GM11168 (cell line): ENCODE data around the gene OLIG2.

Source experiments
- in situ Hi-C: fragments of 300-500 bp; cut with MboI; formaldehyde crosslinking; loops from one replicate; pipeline ENCODE4 v1.12.0; 2022; ENCODE audit warnings: low sequenced_read_pairs; ENCODE audit not compliant: unreplicated experiment

OLIG2 gene

DNA sequence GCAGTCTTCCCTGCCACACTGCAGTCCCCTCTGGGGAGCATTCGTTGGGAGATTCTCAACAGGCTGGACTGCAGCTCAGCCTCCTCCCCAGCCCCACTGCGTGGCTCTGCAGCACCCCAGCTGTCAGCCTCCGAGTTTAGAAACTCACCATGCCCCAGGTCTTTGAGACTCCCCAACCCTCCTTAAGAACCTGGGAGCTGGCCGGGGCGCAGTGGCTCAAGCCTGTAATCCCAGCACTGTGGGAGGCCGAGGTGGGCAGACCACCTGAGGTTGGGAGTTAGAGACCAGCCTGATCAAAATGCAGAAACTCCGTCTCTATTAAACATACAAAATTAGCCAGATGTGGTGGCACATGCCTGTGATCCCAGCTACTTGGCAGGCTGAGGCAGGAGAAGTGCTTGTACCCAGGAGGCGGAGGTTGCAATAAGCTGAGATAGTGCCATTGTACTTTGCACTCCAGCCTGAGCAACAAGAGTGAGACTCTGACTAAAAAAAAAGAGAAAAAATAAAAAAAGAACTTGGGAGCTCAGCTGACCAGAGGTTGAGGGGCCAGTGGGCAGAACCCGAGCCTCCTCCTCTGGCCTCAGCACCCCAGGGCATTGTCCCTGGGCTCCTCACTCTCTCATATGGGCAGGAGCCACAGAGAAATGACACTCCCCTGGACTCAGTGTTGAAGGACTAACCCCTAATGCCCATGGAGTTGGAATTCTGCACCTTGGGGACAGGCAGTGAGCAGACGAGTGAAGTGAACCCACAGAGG, 5.6 kb downstream of the OLIG2 start:
- in situ Hi-C loops, result no loop called here

DNA sequence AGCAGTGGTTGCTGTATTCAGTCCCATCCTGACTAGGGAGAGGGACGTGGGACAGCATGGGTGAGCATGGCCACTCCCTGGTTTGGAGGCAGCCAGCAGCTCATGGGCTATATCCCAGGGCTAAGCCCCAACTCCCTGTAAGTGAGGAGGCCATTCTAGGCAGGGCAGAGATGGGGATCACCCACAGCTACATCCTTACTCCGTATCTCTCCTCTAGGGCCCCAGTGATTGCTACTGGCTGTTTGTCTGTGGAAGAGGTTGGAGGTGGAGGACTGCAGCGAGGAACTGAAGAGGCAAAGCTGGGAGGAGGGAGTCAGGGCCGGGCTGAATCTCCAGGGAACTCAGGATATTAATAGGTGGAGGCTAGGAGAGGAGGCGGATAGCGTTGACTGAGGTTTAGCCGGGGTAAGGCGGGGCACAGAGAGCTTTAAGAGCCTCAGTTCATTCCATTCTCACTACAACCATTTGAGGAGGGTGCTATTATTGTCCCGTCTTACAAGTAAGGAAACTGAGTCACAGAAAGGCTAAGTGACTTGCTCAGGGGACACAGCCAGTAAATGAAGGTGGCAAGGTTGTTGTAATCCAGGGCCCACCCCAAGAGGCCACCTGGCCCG, 6.8 kb downstream of the OLIG2 start:
- in situ Hi-C loops, result no loop called here

DNA sequence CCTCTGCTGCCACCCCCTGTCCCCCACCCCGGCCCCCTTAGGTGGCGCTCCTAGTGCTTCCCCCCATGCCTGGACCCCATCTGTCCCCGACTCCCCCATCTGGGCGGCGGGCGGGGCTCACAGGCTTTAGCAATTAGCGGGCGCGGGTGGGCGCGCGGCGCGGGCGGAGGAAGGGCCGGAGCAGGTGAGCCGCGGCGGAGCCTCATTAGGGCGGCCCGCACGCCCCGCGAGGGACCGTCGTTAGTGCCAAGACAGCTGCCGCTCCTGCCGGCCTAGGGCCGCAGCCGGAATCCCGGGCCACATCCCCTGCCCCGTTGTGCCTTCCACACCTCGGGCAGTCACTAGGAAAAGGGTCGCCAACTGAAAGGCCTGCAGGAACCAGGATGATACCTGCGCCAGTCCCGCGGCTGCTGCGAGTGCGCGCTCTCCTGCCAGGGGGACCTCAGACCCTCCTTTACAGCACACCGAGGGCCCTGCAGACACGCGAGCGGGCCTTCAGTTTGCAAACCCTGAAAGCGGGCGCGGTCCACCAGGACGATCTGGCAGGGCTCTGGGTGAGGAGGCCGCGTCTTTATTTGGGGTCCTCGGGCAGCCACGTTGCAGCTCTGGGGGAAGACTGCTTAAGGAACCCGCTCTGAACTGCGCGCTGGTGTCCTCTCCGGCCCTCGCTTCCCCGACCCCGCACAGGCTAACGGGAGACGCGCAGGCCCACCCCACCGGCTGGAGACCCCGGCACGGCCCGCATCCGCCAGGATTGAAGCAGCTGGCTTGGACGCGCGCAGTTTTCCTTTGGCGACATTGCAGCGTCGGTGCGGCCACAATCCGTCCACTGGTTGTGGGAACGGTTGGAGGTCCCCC, 7.6 kb downstream of the OLIG2 start:
- in situ Hi-C loops, result no loop called here

DNA sequence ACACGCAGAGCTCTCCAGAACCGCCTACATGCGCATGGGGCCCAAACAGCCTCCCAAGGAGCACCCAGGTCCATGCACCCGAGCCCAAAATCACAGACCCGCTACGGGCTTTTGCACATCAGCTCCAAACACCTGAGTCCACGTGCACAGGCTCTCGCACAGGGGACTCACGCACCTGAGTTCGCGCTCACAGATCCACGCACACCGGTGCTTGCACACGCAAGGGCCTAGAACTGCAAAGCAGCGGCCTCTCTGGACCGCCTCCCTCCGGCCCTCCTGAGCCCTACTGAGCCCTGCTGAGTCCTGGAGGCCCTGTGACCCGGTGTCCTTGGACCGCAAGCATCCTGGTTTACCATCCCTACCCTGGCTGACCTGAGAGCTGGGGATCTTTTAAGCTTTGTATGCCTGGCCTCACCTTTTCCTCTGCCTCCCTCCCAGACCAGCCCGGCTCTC, 8.3 kb downstream of the OLIG2 start:
- in situ Hi-C loops, result no loop called here

DNA sequence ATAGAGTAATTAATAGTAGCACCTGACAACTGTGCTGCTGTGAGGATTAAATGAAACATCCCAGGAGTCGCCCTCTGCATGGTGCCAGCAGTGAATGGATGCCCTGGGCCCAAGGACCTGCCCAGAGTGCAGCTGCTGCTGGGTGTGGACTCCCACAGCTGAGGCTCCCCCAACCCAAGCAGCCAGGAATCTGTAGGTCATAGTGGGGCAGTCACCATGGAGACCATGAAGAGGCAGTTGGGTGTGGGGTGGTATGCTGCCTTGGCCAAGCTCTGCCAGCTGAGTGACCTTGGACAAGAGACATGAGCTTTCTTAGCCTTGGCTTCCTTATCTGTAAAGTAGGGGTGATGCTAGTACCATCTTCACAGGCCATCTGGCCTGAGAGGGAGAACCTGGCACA, 9.4 kb downstream of the OLIG2 start:
- in situ Hi-C loops, result no loop called here

DNA sequence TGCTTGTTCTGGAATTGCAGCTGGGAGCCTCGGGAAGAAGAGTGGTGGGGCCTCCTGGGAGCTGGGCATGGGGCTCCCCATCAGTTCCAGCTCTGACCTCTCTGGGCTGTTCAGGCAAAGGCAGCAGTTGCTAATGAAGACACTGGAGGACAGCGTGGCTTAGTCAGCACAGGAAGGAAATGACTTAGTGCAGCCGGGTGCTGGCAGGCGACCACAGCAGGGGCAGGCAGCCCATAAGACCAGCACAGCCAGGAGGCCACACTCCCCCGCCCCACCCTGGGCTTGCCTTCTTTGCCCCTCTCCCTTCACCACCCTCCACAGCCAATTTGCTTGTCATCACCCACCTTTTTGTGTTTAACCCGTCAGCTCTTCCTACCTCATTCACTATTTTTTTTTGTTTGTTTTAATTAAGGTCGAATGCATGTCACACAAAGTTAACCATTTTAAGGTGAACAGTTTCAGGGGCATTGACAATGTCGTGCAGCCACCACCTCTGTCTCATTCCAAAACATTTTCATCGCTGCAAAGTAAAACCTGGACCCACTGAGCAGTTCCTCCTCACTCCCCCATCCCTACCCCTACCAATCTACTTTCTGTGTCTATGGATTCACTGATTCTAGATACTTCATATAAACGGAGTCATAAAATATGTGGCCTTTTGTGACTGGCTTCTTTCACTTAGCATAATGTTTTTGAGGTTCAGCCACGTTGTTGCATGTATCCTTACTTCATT, 10.9 kb downstream of the OLIG2 start:
- in situ Hi-C loops, result no loop called here

DNA sequence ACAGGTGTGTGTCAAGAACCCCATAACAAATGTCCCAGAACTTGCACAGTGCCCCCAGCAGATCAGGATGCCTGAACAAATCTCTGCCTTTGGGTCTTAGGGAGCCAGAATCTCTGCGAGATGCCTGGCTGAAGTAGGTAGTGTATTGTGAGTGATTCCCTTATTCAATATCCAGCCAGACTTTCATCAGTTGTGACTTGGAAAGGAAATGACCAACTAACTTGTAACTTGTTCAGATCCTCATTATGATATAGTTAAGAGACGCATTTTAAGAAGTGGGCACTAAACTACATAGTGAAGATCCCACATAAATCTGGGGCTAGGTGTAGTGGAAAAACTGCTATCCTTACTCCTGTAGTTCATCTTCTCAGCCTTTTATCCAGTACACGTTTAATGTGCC, 11.8 kb downstream of the OLIG2 start:
- in situ Hi-C loops, result no loop called here

DNA sequence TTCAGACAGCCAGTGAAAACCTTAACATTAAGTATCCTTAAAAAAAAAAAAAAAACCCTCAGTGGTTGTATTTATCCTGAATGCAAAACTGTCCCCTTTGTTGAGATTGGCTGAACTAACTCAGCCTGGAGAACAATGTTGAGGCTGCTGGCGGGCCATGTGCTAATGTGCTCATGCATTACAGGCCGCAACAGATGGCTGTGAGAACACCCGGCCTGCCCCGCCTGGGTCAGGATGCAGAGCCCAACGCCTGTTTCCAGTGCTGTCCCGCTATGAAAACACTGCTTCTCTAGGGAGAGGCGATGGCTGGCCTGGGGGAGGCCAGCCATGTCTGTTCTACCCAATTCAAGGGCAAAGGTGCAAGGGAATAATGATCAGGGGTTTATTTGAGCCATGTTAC, 13.8 kb downstream of the OLIG2 start:
- in situ Hi-C loops, result no loop called here

DNA sequence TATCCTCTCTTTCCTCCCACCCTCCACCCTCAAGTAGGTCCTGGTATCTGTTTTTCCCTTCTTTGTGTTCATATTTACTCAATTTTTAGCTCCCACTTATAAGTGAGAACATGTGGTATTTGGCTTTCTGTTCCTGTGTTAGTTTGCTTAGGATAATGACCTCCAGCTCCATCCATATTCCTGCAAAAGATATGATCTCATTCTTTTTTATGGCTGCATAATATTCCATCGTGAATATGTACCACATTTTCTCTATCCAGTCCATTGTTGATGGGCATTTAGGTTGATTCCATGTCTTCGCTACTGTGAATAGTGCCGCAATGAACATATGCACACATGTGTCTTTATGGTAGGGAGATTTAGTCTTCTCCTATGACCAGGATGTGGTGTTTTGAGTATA, 14.5 kb downstream of the OLIG2 start:
- in situ Hi-C loops, result no loop called here

DNA sequence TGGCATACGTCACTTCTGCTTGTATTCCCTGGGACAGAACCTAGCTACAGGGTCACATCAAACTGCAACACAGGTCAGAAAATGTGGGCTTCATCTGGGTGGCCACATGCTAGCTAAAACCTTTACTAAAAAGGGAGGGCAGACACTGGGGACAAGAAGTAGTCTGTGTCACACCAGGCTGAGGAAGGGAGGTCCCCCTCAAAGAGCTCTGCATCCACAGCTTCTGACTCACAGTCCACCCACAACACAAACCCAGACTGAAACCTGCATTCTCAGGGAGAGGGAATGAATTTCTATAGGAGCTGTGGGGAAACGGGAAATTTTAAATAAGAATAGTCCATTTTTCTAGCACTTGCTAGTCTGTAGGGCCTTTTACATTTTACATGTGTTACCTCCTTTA, 16.2 kb downstream of the OLIG2 start:
- in situ Hi-C loops, result no loop called here

DNA sequence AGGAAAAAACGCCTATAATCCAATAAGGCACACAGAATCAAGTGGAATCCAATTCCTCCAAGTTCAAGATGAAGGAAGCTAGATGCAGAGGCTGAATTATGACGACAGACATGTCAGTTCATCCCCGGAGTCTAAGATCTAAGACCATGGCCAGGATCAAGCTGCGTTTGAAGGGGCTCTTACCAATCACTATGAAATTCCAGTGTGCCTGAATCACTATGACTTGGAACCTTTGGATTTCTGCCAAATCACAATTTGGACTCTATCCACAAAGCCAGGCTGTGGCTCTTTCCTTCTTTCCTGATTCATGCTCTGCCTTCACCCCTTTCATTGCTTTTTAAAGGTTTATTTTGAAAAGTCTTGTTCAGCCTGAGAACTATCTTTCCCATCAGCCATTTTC, 17.1 kb downstream of the OLIG2 start:
- in situ Hi-C loops, result no loop called here

DNA sequence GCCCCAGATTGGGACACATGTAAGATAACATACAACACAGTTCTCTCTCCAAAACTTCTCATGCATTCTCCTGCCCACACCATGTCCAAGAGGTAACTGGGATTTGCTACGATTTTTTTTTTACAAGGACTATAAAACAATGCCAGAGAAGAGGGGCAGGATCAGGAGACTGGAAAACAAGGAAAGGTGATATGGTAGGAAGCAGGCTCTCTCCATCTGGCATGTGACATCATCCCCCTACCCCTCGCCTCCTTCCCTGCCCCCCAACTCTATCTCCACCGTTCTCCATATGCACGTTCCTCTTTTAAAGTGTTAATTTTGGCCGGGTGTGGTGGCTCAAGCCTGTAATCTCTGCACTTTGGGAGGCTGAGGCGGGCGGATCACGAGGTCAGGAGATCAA, 20.7 kb downstream of the OLIG2 start:
- in situ Hi-C loops, result no loop called here

DNA sequence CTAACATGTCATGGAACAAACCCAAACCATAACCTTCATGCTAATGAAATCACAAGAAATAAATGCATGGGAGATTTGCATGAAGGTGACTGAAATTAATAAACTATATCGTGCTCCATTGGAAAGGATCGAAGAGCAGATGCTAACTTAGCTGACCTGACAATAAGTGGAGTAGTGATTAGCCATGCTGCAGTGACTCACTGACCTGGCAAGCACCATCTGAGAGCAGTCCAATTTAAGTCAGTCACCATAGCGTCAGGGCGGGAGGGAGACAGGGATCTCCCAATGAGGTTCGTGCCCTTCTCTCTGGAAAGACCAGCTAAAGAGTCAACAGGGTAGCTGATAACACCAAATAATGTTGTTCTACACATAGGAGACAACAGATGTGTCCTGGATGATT, 21.5 kb downstream of the OLIG2 start:
- in situ Hi-C loops, result no loop called here

DNA sequence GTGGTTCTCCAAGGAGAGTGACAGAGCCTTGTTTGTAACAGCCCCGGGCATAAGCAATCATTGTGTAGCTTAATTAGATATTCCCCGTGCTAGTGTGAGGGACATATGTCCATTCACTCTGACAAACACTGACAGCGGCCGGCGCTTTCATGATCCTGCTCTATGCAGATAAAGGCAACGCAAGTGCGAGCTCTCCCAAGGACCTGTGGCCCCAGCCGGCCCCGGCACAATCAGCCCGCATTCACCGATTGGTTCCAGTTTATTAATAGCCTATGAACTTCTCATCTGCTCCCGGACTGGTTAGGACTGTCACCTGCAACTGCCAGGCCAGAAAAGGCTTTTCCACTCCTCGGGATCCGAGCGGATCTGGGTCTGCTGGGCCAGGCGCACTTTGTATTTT, 26.2 kb downstream of the OLIG2 start:
- in situ Hi-C loops, result no loop called here

DNA sequence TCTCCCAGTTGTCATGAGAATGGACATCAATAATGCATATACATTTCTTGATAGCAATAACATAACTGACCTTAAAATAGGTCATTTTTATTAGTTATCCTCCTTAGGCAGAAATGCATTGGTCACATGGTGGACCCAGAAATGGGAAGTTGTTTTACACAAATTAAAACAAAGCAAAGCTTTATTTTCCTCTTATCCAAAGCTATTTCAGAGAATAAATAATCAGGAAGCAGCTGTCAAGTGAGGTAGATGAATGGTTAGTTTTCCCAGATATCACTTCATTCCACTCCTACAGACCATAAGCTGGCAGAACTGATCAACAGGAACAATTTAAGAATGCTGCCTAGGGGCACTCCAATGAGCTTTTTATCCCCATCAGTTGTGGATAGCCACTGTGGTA, 28.2 kb downstream of the OLIG2 start:
- in situ Hi-C loops, result no loop called here

DNA sequence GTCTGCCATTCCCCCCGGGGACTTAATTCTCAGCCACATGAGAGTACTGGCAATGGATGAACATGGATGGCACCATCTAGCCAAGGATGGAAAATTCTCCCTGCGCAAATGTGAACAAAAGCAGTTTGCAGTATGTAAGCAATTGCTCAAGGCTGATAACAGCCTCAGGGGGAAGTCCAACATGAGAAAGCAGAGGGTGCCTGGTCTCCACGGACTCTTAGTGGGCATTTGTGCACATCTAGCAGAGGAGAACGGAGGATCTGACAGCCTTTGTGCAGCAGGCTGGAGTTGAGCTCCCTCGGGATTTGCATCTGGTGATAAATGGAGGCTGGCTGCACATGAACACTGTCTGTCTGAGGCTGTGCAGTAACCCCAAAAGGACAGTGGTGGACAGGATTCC, 30.3 kb downstream of the OLIG2 start:
- in situ Hi-C loops, result no loop called here

DNA sequence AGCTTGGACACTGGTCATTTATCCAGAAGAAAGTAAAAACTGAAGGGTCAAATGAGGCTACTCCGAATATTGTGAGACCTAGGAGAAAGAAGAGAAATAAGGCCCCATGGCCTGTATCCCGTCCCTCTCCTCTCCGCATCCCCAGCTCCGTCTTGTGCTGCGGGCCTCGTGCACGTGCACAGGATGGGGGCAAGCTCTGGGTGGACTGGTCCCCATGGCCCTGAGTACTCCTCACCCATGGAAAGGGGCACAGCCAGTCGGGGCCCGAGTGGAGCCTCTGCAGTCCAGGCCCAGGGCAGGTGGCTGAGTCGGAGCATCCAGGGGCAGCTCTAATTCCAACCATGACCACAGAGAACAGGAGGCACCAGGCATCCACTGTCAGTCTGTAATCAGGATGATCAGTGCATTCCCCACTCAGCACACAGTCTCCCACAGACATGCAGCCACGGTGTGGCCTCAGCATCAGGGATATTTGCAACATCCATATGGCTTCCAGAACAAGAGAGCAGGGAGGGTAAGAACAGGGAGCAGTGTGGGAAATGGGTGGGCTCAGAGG, 31.7 kb downstream of the OLIG2 start:
- in situ Hi-C loops, result no loop called here

DNA sequence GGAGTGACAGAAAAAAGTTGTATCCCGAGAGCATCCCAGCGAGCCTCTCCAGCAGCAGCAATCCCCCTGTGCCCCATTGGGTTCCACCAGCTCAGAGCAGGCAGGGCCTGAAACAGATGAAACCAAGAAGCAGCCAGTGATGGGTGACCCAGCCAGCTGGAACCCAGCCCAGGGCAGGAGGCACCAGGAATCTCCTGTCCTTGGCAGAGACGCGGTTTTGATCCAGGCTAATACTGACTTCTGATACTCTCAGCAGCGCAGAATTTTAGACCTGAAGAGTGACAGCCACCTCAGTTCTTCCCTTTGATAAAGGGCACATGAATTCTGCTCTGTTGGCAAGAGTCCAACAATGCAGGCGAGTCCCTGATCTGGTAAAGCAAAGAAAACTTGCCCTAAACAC, 32.8 kb downstream of the OLIG2 start:
- in situ Hi-C loops, result no loop called here

DNA sequence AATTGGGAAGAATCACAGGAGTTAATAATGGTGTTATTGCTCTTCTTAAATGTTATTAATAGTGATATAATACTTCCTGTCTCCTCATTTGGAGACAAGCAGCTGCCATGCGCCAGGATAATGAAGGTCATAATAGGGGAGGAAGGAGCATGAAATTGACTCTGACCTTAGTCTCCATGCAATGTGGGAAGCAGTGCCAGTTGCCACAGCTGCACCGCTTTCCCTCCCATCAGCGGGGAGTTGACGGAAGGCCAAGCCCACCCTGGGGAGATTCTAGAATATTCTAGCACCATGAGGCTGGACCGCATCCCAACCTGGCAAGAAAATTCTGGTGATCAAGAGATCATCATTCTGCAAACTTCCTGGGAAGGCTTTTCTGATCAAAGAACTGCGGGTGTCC, 33.2 kb downstream of the OLIG2 start:
- in situ Hi-C loops, result no loop called here

DNA sequence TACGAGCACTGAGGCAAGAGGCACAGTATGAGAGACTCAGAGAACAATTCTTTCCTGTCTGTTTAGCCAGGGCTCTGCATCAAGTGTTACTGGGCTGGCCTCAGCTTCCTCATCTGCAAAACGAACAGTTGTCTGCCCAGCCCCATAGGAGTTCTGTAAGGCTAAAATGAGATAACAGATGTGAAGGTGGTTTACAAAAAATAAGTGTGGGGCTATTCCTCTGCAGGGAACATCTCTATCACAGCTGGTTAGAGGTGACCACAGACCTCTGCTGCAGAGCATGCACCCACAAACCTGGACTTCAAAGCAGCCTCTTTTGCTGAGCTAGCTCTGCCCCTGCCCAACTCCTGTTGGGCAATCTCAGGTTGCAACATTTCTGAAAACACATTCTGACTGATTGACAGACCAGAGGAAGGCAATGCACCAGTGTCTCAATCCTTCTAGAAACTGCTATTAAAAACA, 33.7 kb downstream of the OLIG2 start:
- in situ Hi-C loops, result no loop called here
